DMS153 (cell line): ENCODE measurements around the gene UGT1A10.
"Not testable (repeated sequence)": the region's sequence is repeated elsewhere in the genome, so short reads cannot be mapped to it uniquely, and the experiment has no call there.

Experiments used
- DNase-seq: peaks from one replicate; lab custom pipeline; 2025; lab: John Stamatoyannopoulos, UW

The UGT1A10 gene

DNA sequence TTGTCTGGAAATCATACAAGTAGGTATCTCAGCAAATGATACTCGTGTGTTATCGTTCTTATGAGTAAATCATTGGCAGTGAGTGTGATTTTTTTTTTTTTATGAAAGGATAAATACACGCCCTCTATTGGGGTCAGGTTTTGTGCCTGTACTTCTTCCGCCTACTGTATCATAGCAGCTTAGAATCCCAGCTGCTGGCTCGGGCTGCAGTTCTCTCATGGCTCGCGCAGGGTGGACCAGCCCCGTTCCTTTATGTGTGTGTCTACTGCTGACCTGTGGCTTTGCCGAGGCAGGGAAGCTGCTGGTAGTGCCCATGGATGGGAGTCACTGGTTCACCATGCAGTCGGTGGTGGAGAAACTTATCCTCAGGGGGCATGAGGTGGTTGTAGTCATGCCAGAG lies at the start of gene UGT1A10:
Gene UGT1A10 (plus strand): TSS at position 143 of the 400 bp plus-strand sequence. CDS start 75 bp downstream, at position 218.
- not testable (repeated sequence) for DNase-seq

DNA sequence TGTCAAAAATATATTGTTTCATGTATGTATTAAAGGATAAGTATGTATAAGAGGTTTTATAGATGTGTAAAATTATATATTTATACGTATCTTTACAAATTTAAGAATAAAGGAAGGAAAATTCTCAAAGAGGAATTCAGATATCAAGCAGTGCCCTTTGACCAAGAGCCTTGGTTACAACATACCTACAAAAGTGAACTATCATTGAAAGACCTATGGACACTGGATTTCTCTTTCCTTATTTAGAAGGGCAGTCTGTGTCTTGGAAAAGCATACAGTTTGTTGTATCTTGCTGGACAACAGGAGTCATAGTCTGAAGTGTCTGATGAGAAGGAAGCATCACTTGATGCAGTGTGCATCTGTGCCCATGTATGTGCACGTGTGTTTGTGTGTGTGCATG lies 47.8 kb upstream of the UGT1A10 start:
- DNase-seq, result no peak

DNA sequence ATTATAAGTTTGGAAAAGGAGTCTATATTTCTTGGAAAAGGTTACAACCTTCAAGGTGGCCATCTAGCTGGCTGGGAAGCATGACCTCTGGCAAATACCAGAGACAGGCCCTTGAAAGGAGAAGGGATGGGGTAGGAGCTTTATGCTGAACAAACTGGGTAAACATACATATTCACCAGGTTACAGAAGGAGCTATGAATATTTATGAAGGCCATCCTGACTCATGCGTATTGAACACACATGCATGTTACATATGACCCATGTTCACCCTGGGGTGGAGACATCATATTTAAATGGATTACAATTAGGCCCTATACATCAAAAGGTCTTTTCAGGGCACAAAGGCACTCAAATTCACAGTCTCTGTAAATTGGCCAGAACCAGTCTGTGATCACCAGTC lies 43.5 kb upstream of the UGT1A10 start:
- not testable (repeated sequence) for DNase-seq

DNA sequence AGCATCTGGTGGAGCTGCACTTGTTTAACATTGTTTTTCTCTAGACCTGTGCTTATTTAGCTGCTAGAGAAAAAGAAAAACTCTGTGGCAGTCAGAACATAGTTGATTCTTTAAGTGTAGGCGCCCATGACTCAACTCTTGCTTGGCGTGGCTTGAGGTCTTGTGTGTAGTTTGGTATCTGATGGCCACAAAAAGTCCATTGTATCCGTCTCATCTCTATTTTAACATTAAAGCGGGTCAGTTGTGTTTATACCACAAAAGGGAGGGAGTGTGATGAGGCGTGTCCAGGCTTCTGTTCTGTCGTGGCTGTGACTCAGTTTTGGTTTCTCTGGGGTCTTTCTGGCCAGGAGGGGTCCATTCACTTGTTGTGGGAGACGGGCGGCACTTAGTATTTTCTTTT lies 43.0 kb upstream of the UGT1A10 start:
- DNase-seq, result no peak

DNA sequence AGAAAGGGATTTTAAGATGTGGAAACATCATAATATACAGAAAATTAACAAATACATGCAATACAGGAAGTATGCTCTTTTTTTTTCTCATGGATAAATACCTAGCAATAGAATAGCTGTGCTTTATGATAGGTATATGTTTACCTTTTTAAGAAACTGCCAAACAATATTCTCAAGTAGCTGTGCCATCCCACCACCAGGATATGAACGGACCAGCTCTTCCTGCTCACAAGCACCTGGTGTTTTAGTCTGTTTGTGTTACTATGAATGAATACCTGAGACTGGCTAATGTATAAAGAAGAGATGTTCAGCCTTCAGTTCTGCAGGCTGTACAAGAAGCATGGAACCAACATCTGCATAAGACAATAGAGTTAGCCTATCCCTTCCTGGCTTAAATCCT lies 38.7 kb upstream of the UGT1A10 start:
- DNase-seq, result peak; percentile 66

- DNase-seq, result no peak
Measured at GRCh38 chr2:233598952-233599351, 37.3 kb upstream of the UGT1A10 start.

DNA sequence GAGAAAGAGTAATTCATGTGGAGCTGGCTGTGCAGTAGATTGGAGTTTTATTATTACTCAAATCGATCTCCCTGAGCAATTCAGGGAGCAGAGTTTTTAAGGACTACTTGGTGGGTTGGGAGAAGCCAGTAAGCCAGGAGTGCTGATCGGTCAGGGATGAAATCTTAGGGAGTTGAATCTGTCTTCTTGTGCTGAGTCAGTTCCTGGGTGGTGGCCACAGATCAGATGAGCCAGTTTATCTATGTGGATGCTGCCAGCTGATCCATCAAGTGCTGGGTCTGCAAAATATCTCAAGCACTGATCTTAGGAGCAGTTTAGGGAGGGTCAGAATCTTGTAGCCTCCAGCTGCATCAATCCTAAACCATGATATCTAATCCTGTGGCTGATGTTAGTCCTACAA lies 35.9 kb upstream of the UGT1A10 start:
- no peak for DNase-seq

DNA sequence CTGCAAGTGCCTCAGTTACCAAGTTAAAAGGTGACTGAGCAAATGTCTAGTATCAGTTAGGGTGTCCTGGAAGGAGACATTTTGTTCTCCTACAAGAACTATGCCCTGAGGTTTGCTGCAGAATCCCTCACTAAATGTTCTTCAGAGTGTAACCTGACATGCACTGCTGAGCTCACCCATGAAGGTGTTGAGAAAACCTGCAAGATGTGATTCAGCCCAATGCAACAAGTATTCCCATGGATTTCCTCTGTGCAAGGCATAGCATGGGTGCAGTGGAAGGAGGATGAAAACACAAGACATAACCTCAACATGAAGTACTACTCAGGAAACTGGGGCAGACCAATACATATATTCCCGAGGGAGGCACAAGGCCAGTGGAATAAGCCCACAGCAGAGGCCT lies 34.2 kb upstream of the UGT1A10 start:
- no peak for DNase-seq

DNA sequence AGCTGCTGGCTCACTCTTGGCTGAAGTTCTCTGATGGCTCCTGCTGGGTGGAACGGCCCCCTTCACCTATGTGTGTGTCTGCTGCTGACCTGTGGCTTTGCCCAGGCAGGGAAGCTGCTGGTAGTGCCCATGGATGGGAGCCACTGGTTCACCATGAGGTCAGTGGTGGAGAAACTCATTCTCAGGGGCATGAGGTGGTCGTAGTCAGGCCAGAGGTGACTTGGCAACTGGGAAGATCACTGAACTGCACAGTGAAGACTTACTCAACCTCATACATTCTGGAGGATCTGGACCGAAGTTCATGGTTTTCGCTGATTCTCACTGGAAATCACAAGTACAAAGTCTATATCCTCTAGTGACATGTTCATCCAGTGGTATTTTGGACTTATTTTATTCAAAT lies 32.7 kb upstream of the UGT1A10 start:
- DNase-seq, result no peak

DNA sequence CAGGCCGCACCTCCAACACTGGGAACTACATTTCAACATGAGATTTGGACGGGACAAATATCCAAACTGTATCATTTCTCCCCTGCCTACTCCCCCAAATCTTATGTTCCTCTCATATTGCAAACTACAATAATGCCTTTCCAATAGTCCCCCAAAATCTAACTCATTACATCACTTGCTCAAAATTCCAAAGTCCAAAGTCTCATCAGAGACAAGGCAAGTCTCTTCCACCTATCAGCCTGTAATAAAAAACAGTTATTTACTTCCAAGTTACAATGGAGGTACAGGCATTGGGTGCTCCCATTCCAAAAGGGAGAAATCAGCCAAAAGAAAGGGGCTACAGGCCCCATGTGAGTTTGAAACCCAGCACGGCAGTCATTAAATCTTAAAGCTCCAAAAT lies 31.4 kb upstream of the UGT1A10 start:
- DNase-seq, result no peak

GRCh38 chr2:233605680-233606079 lies 30.6 kb upstream of the UGT1A10 start:
- no peak for DNase-seq

DNA sequence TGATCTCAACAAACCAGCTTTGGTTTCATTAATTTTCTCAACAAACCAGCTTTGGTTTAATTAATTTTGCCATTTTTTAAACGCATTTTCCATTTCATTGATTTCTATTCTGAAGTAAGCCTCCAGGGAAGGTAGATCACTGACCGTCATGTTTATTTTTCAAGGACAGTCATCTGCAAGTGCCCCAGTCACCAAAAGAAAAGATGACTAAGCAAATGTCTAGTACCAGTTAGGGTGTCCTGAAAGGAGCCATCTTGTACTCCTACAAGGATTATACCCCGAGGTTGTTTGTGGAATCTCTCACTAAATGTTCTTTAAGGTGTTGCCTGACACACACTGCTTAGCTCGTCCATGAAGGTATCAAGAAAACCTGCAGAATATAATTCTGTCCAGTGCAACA lies 25.0 kb upstream of the UGT1A10 start:
- DNase-seq, result no peak

DNA sequence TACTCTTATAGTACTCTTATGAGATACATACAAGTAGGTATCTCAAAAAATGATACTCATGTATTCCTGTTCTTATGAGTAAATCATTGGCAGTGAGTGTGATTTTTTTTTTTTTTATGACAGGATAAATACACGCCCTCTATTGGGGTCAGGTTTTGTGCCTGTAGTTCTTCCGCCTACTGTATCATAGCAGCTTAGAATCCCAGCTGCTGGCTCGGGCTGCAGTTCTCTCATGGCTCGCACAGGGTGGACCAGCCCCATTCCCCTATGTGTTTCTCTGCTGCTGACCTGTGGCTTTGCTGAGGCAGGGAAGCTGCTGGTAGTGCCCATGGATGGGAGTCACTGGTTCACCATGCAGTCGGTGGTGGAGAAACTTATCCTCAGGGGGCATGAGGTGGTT lies 18.8 kb upstream of the UGT1A10 start, which contains the start of gene UGT1A8:
Gene UGT1A8 (plus strand): TSS at position 158 of the 400 bp plus-strand sequence. CDS start 75 bp downstream, at position 233.
- not testable (repeated sequence) for DNase-seq

- DNase-seq, result no peak
Measured at GRCh38 chr2:233620204-233620603, 16.0 kb upstream of the UGT1A10 start.

GRCh38 chr2:233621863-233622262 lies 14.4 kb upstream of the UGT1A10 start:
- DNase-seq, result not testable (repeated sequence)

DNA sequence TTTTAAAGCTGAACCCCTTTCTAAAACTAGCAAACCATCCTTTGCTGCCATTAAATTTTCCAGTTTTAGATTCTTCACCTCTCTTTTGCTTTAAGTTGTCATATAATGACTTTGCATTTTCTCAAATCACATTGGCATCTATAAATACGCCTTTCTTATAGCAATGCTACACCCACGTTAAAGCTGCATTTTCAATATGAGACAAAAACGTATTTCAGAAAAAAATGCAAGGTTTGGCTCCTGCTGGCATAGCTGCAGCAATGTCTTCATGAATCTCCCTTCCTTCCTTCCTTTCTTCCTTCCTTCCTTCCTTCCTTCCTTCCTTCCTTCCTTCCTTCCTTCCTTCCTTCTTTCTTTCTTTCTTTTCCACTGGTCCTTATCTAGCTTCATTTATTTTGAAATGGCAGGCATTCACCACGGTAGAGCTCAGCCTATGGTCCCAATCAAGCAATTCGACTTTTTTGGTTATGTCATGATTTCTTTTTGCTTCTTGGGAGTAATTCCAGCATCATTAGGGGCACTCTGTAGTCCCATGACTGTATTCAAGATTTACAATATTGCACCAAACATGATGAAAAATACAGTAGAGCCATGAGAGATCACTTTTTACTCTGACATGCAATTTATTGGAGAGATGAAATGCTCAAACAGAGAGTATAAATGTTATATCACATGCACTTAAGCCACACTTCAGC lies 8.8 kb upstream of the UGT1A10 start:
- no peak for DNase-seq

DNA sequence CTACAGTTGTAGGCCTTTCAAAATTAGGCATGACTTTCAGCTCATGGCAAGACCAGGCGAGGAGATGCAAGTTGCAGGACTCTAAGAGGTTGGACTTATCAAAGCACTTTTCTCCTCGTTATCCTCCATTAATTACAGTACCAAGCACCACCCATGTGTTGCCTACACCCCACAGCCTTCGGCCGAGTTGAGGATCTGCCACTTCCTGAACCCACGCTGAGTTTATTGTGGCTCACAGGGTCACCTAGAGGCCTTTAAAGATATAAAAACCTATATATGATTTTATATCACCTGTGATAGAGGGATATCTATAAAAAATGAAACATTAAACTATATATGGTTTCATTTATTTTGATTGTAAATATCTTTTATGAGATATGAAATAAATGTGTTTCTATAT lies 2.6 kb downstream of the UGT1A10 start:
- DNase-seq, result no peak

- no peak for DNase-seq
Measured at GRCh38 chr2:233639860-233640259, 3.6 kb downstream of the UGT1A10 start.

GRCh38 chr2:233643128-233643527 lies 6.9 kb downstream of the UGT1A10 start:
- DNase-seq, result no peak

- DNase-seq, result not testable (repeated sequence)
Measured at GRCh38 chr2:233646033-233646432, 9.8 kb downstream of the UGT1A10 start.

- no peak for DNase-seq
Measured at GRCh38 chr2:233650981-233651380, 14.7 kb downstream of the UGT1A10 start.

DNA sequence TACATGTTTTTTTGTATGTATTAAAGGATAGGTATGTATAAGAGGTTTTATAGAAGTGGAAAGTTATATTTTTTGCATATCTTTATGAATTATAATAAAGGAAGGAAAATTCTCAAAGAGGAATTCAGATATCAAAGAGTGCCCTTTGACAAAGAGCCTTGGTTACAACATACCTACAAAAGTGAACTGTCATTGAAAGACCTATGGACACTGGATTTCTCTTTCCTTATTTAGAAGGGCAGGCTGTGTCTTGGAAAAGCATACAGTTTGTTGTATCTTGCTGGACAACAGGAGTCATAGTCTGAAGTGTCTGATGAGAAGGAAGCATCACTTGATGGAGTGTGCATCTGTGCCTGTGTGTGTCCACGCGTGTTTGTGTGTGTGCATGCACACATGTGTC lies 15.2 kb downstream of the UGT1A10 start:
- no peak for DNase-seq

- DNase-seq, result no peak
Measured at GRCh38 chr2:233654501-233654900, 18.3 kb downstream of the UGT1A10 start.

GRCh38 chr2:233655043-233655442 lies 18.8 kb downstream of the UGT1A10 start:
- DNase-seq, result no peak
